A549 (cell line): ENCODE measurements around the gene BCL2L13. TPM values are rescaled to one million over a fixed set of nuclear protein-coding genes. Genes with fewer than 3 reads are reported as not detected.

Source experiments
- ATAC-seq, 2 experiments: fragments of 200-7000 bp in 1 of 2; fragments of >200 bp in 1 of 2; cut with Nextera tagmentation in 1 of 2; cut with Tn5 transposase in 1 of 2; 3 replicates each; pipeline versions ENCODE4 v1.8.0 to v1.9.1; 2018 to 2020; ENCODE audit warnings: mild to moderate bottlenecking in 1 of 2, moderate library complexity in 1 of 2
- CTCF ChIA-PET: fragments of 300-600 bp; sonication (Branson Sonifier 250); formaldehyde crosslinking; extraction: SDS; loops from one replicate; lab custom pipeline; 2021; ENCODE audit warnings: antibody characterized with exemption, inconsistent platforms; lab: Yijun Ruan, JAX
- POLR2A ChIA-PET: fragments of 350-600 bp; formaldehyde crosslinking; extraction: SDS; loops from one replicate; lab custom pipeline; 2021; ENCODE audit warnings: antibody characterized with exemption, inconsistent platforms; lab: Yijun Ruan, JAX
- DNase-seq, 2 experiments: peaks; one replicate each; pipeline versions ENCODE4 v3.0.0 to v3.0.0-alpha.2; 2011 to 2016; ENCODE audit warnings: low read depth in 1 of 2, low spot score in 1 of 2
- FAIRE-seq: peaks from 2 replicates; lab custom pipeline; 2011; peaks lifted over from hg19 to GRCh38; lab: Jason Lieb, UNC
- H3K27ac ChIP-seq, 2 experiments: fragments of >200 bp; sonication (Bioruptor Twin); formaldehyde crosslinking; 3 replicates each; pipeline ENCODE4 v1.5.1; 2016 to 2017
- H3K4me1 ChIP-seq: fragments of >200 bp; sonication (Bioruptor Twin); formaldehyde crosslinking; 3 replicates; pipeline ENCODE4 v1.6.1; 2016
- H3K4me2 ChIP-seq: fragments of >200 bp; sonication (Bioruptor Twin); formaldehyde crosslinking; 3 replicates; pipeline ENCODE4 v1.6.1; 2016
- H3K4me3 ChIP-seq: fragments of >200 bp; sonication (Bioruptor Twin); formaldehyde crosslinking; 3 replicates; pipeline ENCODE4 v1.5.1; 2016
- H3K9me3 ChIP-seq: fragments of >200 bp; sonication (Bioruptor Twin); formaldehyde crosslinking; 3 replicates; pipeline ENCODE4 v1.6.1; 2016
- ATOH8 ChIP-seq: fragments of 250-450 bp; sonication (Bioruptor Pico); IDR thresholded peaks from 2 replicates; pipeline ENCODE4 v1.5.0; 2020; ENCODE audit warnings: low read depth, mild to moderate bottlenecking, moderate library complexity
- FOSL2 ChIP-seq, 2 experiments: fragments of 450-650 bp in 1 of 2; fragments of >200 bp in 1 of 2; sonication (Bioruptor Twin) in 1 of 2; formaldehyde crosslinking; IDR thresholded peaks; 2 replicates each; pipeline versions ENCODE4 v1.5.0 to v1.6.1; 2016 to 2020; ENCODE audit warnings: mild to moderate bottlenecking in 1 of 2, moderate library complexity in 1 of 2
- GATA3 ChIP-seq: IDR thresholded peaks from 2 replicates; pipeline ENCODE4 v1.6.1; 2012; ENCODE audit warnings: borderline replicate concordance
- HDAC2 ChIP-seq: fragments of 200-600 bp; sonication (generic); IDR thresholded peaks from 2 replicates; pipeline ENCODE4 v1.6.1; 2016
- HEYL ChIP-seq: fragments of 250-450 bp; sonication (Bioruptor Pico); IDR thresholded peaks from 2 replicates; pipeline ENCODE4 v1.8.0; 2021; ENCODE audit warnings: mild to moderate bottlenecking, moderate library complexity
- HMGXB4 ChIP-seq: fragments of 250-450 bp; sonication (Bioruptor Pico); IDR thresholded peaks from 2 replicates; pipeline ENCODE4 v1.5.0; 2021; ENCODE audit warnings: mild to moderate bottlenecking, moderate library complexity, borderline replicate concordance
- HOXB5 ChIP-seq: fragments of 250-450 bp; sonication (Bioruptor Pico); IDR thresholded peaks from 2 replicates; pipeline ENCODE4 v1.5.0; 2020; ENCODE audit warnings: mild to moderate bottlenecking, moderate library complexity
- JUN ChIP-seq, 2 experiments: fragments of >200 bp; sonication (Bioruptor Twin); formaldehyde crosslinking; IDR thresholded peaks; 2 replicates in 1 of 2; 3 replicates in 1 of 2; pipeline ENCODE4 v1.6.1; 2016 to 2017
- KDM1A ChIP-seq: fragments of 200-600 bp; sonication (generic); IDR thresholded peaks from 2 replicates; pipeline ENCODE4 v1.6.1; 2016; ENCODE audit warnings: low read depth, mild to moderate bottlenecking
- MAFK ChIP-seq: fragments of 450-650 bp; IDR thresholded peaks from 2 replicates; pipeline ENCODE4 v1.6.1; 2014; ENCODE audit not compliant: partially characterized antibody
- MAX ChIP-seq: IDR thresholded peaks from 2 replicates; pipeline ENCODE4 v1.6.1; 2012
- MYC ChIP-seq: IDR thresholded peaks from 2 replicates; pipeline ENCODE4 v1.6.1; 2012; ENCODE audit warnings: mild to moderate bottlenecking, inconsistent platforms, low read length, improper control_type of control experiment, borderline replicate concordance
- NR3C1 ChIP-seq: fragments of >200 bp; sonication (Bioruptor Twin); formaldehyde crosslinking; IDR thresholded peaks from 3 replicates; pipeline ENCODE4 v1.6.1; 2017
- RARB ChIP-seq: fragments of 250-450 bp; sonication (Bioruptor Pico); IDR thresholded peaks from 2 replicates; pipeline ENCODE4 v1.8.0; 2021; ENCODE audit warnings: mild to moderate bottlenecking, moderate library complexity
- RCOR1 ChIP-seq: fragments of 150-350 bp; IDR thresholded peaks from 2 replicates; pipeline ENCODE4 v1.6.1; 2014; ENCODE audit warnings: antibody characterized with exemption, low read length, low read depth
- RFX5 ChIP-seq: fragments of 450-650 bp; IDR thresholded peaks from 2 replicates; pipeline ENCODE4 v1.7.1; 2014; ENCODE audit warnings: antibody characterized with exemption, mild to moderate bottlenecking, moderate library complexity
- RNF2 ChIP-seq: fragments of 200-600 bp; sonication (generic); IDR thresholded peaks from 2 replicates; pipeline ENCODE4 v1.6.1; 2016; ENCODE audit warnings: low read depth, mild to moderate bottlenecking, antibody characterized with exemption, moderate library complexity, borderline replicate concordance
- SREBF2 ChIP-seq: fragments of 450-650 bp; IDR thresholded peaks from 2 replicates; pipeline ENCODE4 v1.6.1; 2014; ENCODE audit warnings: mild to moderate bottlenecking, moderate library complexity
- TFCP2L1 ChIP-seq: fragments of 250-450 bp; sonication (Bioruptor Pico); IDR thresholded peaks from 2 replicates; pipeline ENCODE4 v1.5.0; 2021; ENCODE audit warnings: mild to moderate bottlenecking
- TP53 ChIP-seq: fragments of 250-450 bp; sonication (Bioruptor Pico); IDR thresholded peaks from 2 replicates; pipeline ENCODE4 v1.5.0; 2021; ENCODE audit warnings: mild to moderate bottlenecking, moderate library complexity
- USF2 ChIP-seq: fragments of 450-650 bp; IDR thresholded peaks from 2 replicates; pipeline ENCODE4 v1.6.1; 2014; ENCODE audit warnings: antibody characterized with exemption
- ZSCAN20 ChIP-seq: fragments of 250-450 bp; sonication (Bioruptor Pico); IDR thresholded peaks from 2 replicates; pipeline ENCODE4 v1.8.0; 2022; ENCODE audit warnings: mild to moderate bottlenecking, moderate library complexity
- WGBS: methylation state at CpG from one replicate; pipeline ENCODE4 v1.1.6; 2017; ENCODE audit errors: missing lambda C conversion rate; 5-methylcytosine and 5-hydroxymethylcytosine counted together
- polyA plus RNA-seq, 4 experiments: library from polyadenylated mRNA; depleted of rRNA in 3 of 4; stranded (reverse); fragments of >200 nt; fragmentation: RNase III in 1 of 4; extraction: RNeasy Plus Mini Kit Qiagen cat#74134 plus additional on column Dnase treatment in 1 of 4; gene quantifications; 2 replicates in 3 of 4; 3 replicates in 1 of 4; pipeline ENCODE4 v1.2.3, GENCODE V29; 2011 to 2017

BCL2L13 gene
- polyA plus RNA-seq, 2 of the 4 experiments (the other 2 are of a cell fraction) = 36.9 to 44.9 TPM

GRCh38 chr22:17770180-17771077 lies 131.9 kb downstream of the BCL2L13 start:
- H3K4me2 ChIP-seq = no peak overlapping the region
- 95% methylated on average over 15 of the region's 19 CpGs for WGBS
- ATAC-seq (no peak), DNase-seq (no peak), FAIRE-seq (no peak)
- H3K27ac ChIP-seq = no peak overlapping the region
- H3K4me1 ChIP-seq = peaks cover 17% of the 10 kb centered on the region
- H3K9me3 ChIP-seq = no peaks in the 10 kb centered on the region
- TF ChIP-seq TP53 (CRISPR knock-in tag) (no peak), KDM1A (no peak), JUN (IDR thresholded peaks at IDR 0.05) (no peak), ATOH8 (no peak), HEYL (CRISPR knock-in tag) (no peak), RARB (no peak), NR3C1 (no peak), ZSCAN20 (no peak), GATA3 (no peak), HDAC2 (no peak), RFX5 (no peak)
- POLR2A ChIA-PET = no interaction called here
- CTCF ChIA-PET = interaction anchor here (1.7 to 2.3 kb wide), 2 partner anchors 15 to 28 kb away, joined by 7 to 14 read pairs; no protein-coding TSS in a partner anchor
- no peak overlapping the region for H3K4me3 ChIP-seq

- FAIRE-seq (no peak), ATAC-seq (peak in 1 of 2 experiments; percentile 13; a peak in 1 of 6 replicates), DNase-seq (no peak)
- peaks cover 17% of the 10 kb centered on the region for H3K4me1 ChIP-seq
- POLR2A ChIA-PET = no interaction called here
- H3K4me2 ChIP-seq = peak overlapping the region; percentile 93
- WGBS = 93% methylated on average over 3 of the region's 21 CpGs
- CTCF ChIA-PET = interaction anchor here (0.5 to 4.5 kb wide), 8 partner anchors 9 to 613 kb away, joined by 3 to 26 read pairs (median 4); no protein-coding TSS in a partner anchor
- H3K9me3 ChIP-seq = no peaks in the 10 kb centered on the region
- H3K4me3 ChIP-seq = no peak overlapping the region
- TF ChIP-seq TFCP2L1 (no peak), HOXB5 (CRISPR knock-in tag) (0 out of 2 replicates have a peak, but pooled peaks have one; percentile 25), TP53 (CRISPR knock-in tag) (no peak)
- peak overlapping the region in 1 of 2 experiments; percentile 11; a peak in 1 of 6 replicates for H3K27ac ChIP-seq
These were observed 133.8 kb downstream of the BCL2L13 start for GRCh38 chr22:17772249-17772957.

- FAIRE-seq (no peak), ATAC-seq (peak in 1 of 2 experiments; percentile 13; a peak in 3 of 6 replicates), DNase-seq (no peak)
- Histone ChIP-seq H3K27ac (peak overlapping the region; percentile 95 to 98; a peak in 4 of 6 replicates), H3K4me1 (peaks cover 17% of the 10 kb centered on the region), H3K4me2 (peak overlapping the region; percentile 93), H3K9me3 (no peaks in the 10 kb centered on the region), H3K4me3 (peak overlapping the region; percentile 98)
- ChIA-PET CTCF (interaction anchor here (0.7 to 4.5 kb wide), 6 partner anchors 9 to 31 kb away, joined by 4 to 26 read pairs (median 5); no protein-coding TSS in a partner anchor), POLR2A (no interaction called here)
- 69% methylated on average over 16 of the region's 18 CpGs for WGBS
- TF ChIP-seq RCOR1 = no peak
- TF ChIP-seq MAFK = peak; percentile 45
These were observed 134.5 kb downstream of the BCL2L13 start for GRCh38 chr22:17772958-17773605.

- ChIA-PET CTCF (interaction anchor here (0.7 to 4.5 kb wide), 3 partner anchors 14 to 31 kb away, joined by 4 to 26 read pairs (median 12); no protein-coding TSS in a partner anchor), POLR2A (no interaction called here)
- Histone ChIP-seq H3K4me1 (peaks cover 17% of the 10 kb centered on the region), H3K27ac (peak overlapping the region; percentile 95 to 98), H3K4me3 (peak overlapping the region; percentile 98), H3K4me2 (peak overlapping the region; percentile 93), H3K9me3 (no peaks in the 10 kb centered on the region)
- WGBS = 8% methylated on average over 12 of the region's 47 CpGs
- peak; percentile 54 to 75 for ATAC-seq
- FAIRE-seq = no peak
- DNase-seq = peak; percentile 12 to 33
- 0 out of 2 replicates have a peak, but pooled peaks have one; percentile 14 for TF ChIP-seq MYC
- TF ChIP-seq FOSL2 (IDR thresholded peaks at IDR 0.05) = no peak
- no peak for TF ChIP-seq FOSL2 (CRISPR knock-in tag; IDR thresholded peaks at IDR 0.05)
- TF ChIP-seq MAX = peak; percentile 61; the same call in 1 of the 2 replicates
- no peak for TF ChIP-seq HDAC2
- TF ChIP-seq RNF2 = no peak
- TF ChIP-seq USF2 = no peak
- no peak for TF ChIP-seq HMGXB4 (CRISPR knock-in tag)
- no peak for TF ChIP-seq SREBF2
- no peak for TF ChIP-seq TP53 (CRISPR knock-in tag)
These were observed 135.1 kb downstream of the BCL2L13 start for GRCh38 chr22:17773606-17774205.
